Effector memory CD8-positive, alpha-beta T cell (primary cell): ENCODE data around the gene NUP210L.
A peak's percentile ranks its signal among the peaks of the same experiment; 100 is the strongest.
"Not testable (repeated sequence)": the region's sequence is repeated elsewhere in the genome, so short reads cannot be mapped to it uniquely, and the experiment has no call there.

Source experiments
- ATAC-seq: fragments of 150-1000 bp; cut with Tn5 transposase; replicated peaks from 2 replicates; pipeline ENCODE4 v1.10.0; 2021; ENCODE audit warnings: mild to moderate bottlenecking, moderate library complexity
- DNase-seq, 3 experiments: peaks; one replicate each; pipeline ENCODE4 v3.0.0; 2021
- H3K27ac Mint-ChIP-seq, 2 donors: one replicate each; pipeline ENCODE4 v1.8.0; 2022; ENCODE audit warnings: mild to moderate bottlenecking in 2 of 2, mixed read lengths in 2 of 2, moderate library complexity in 2 of 2
- H3K27me3 Mint-ChIP-seq, 2 donors: one replicate each; pipeline ENCODE4 v1.8.0; 2022; ENCODE audit warnings: mixed read lengths in 2 of 2
- H3K36me3 Mint-ChIP-seq: one replicate; pipeline ENCODE4 v1.8.0; 2022; ENCODE audit warnings: mild to moderate bottlenecking, moderate library complexity, mixed read lengths; ENCODE audit not compliant: insufficient read depth
- H3K4me1 Mint-ChIP-seq, 2 donors: one replicate each; pipeline ENCODE4 v1.8.0; 2022; ENCODE audit warnings: low read depth in 2 of 2, mixed read lengths in 2 of 2
- H3K4me3 Mint-ChIP-seq, 2 donors: one replicate each; pipeline ENCODE4 v1.8.0; 2022; ENCODE audit warnings: mild to moderate bottlenecking in 2 of 2, mixed read lengths in 2 of 2, moderate library complexity in 2 of 2
- H3K9me3 Mint-ChIP-seq, 2 donors: one replicate each; pipeline ENCODE4 v1.8.0; 2022; ENCODE audit warnings: mixed read lengths in 2 of 2

Gene NUP210L

DNA sequence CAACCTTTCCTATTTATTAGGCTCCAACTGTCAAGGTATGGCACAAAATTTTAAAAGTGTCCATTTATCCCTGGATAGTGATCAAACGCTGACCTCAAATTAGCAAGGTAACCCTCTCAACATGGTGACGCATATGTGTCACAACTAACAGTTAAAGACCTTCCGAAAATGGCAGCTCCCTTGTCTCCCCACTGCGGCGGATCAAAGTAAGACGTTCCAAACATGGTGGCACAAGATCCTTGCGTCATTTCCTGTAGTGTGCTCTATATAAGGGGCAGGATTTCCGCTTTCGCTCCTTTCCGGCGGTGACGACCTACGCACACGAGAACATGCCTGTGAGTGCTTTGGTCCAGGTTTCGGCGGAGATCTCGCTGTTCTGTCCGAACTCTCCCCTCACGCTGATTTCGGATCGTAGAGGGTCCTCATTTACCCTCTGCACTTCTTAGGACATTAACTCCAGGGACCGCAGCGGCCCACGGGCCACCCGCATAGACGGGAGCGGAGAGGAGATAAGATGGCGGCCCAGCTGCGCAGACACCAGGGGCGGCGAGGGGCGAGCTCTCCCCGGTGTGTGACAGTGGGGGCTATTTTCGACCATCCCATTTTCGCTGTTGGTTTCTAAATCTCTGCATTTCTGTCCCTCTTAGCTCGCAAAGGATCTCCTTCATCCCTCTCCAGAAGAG lies 164.3 kb downstream of the NUP210L start, which contains the start of gene RPS27:
TSS of gene RPS27 (plus strand) at position 295 of the 683 bp plus-strand sequence. CDS start at position 330, 35 bp downstream.
- DNase-seq (peak; percentile 86 to 89 (median 86)), ATAC-seq (peak; percentile 89)
- no peaks in the 10 kb centered on the region for H3K9me3 Mint-ChIP-seq
- peak within 1 kb of the TSS; percentile 88 to 97 for H3K4me3 Mint-ChIP-seq
- peaks cover 0 to 5% of the 10 kb centered on the region in 2 donors for H3K27me3 Mint-ChIP-seq
- peak within 1 kb of the TSS; percentile 96 to 100 for H3K27ac Mint-ChIP-seq
- peaks cover 34 to 36% of the 10 kb centered on the region in 2 donors for H3K4me1 Mint-ChIP-seq
- H3K36me3 Mint-ChIP-seq = peaks cover 54% of the 10 kb centered on the region

DNA sequence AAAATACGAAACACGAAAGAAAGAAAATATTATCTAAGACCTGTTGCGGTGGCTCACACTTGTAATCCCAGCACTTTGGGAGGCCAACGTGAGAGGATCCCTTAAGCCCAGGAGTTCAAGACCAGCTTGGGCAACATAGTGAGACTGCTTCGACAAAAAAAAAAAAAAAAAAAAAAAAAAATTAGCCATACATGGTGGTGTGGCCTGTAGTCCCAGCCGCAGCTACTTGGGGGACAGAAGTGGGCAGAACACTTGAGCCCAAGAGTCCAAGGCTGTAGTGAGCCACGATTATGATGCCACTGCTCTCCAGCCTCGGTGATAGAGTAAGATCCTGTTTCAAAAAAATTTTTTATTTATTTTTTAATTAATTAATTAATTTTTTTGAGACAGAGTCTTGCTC lies 167.3 kb downstream of the NUP210L start:
- peaks cover 24% of the 10 kb centered on the region for H3K36me3 Mint-ChIP-seq
- H3K9me3 Mint-ChIP-seq = no peaks in the 10 kb centered on the region
- H3K4me1 Mint-ChIP-seq = peaks cover 28 to 32% of the 10 kb centered on the region in 2 donors
- H3K27me3 Mint-ChIP-seq = peaks cover 9 to 14% of the 10 kb centered on the region in 2 donors
- no peak overlapping the region for H3K27ac Mint-ChIP-seq
- H3K4me3 Mint-ChIP-seq = no peak overlapping the region
- ATAC-seq = no peak
- DNase-seq = no peak

DNA sequence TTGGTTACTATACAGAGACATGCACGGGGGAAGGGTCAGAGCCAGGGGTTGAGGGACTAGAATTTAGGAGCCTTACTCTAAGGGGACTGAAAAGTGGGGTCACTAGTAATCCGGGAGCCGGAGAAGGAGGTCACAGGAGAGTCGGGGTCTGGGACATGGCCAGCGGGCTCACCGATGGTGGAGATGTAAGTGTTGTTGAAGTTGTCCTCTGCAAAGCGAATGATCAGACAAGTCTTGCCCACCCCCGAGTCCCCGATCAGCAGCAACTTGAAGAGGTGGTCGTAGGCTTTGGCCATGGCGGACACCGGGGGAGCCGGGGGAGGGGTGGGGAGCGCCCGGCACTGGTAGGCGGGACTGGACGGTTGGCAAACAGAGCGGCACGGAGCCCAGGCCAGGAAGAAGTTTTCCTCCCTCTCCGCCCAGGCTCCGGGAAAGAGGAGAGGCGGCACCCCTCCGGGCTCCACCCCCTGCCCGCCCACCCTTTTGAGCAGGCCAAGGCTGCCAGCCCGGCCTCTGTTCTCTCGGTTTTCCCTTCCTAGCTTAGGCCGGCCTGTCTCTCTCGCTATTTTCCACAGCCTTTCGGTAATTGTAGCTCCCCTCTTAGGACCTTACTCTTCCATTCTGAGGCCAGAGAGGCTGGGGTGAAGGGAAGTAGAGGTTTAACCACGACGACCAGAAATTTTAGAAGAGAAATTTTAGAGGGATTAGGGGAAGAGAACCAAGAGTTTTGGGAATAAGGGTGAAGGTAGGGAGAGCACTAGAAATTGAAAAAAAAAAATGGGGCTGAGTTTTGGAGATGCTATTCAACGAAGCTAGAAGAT lies 168.7 kb downstream of the NUP210L start, which contains the start of gene RAB13:
TSS of gene RAB13 (minus strand) at position 399 of the 821 bp plus-strand sequence. CDS start at position 296, 103 bp downstream.
- no peaks in the 10 kb centered on the region for H3K9me3 Mint-ChIP-seq
- H3K36me3 Mint-ChIP-seq = peaks cover 9% of the 10 kb centered on the region
- peaks cover 9 to 14% of the 10 kb centered on the region in 2 donors for H3K27me3 Mint-ChIP-seq
- H3K4me3 Mint-ChIP-seq = peak within 1 kb of the TSS; percentile 23 to 44
- H3K4me1 Mint-ChIP-seq = peaks cover 16 to 19% of the 10 kb centered on the region in 2 donors
- H3K27ac Mint-ChIP-seq = peak within 1 kb of the TSS; percentile 52 to 74
- DNase-seq (no peak), ATAC-seq (no peak)

DNA sequence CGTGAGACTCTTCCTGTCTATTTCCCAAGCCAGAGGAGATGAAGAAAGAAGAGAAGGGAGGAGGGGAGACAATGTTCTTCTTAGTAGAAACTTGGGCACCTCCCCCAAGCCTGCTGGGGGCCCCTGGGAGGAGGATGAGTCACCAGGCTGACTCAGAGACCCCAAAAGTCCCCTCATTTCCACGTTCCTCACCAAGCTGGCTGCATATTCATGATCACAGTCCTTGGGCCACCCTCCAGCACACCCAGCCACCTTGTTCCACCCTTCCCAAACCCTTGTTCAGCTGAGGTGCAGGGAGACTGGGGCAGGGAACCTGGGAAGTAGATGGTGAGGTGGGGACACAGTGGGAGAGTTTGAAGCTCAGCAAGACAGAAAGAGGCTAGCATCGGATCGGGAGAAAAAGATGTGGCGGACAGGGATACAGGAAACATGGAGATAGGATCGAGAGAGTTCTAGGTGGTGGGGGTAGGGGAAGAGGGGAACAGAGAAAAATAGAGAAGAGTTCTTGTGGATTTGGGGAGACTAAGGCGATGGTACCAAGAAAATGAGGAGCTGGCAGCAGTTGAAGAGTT lies 169.4 kb downstream of the NUP210L start:
- no peaks in the 10 kb centered on the region for H3K9me3 Mint-ChIP-seq
- peaks cover 9 to 14% of the 10 kb centered on the region in 2 donors for H3K27me3 Mint-ChIP-seq
- peaks cover 12 to 16% of the 10 kb centered on the region in 2 donors for H3K4me1 Mint-ChIP-seq
- peaks cover 2% of the 10 kb centered on the region for H3K36me3 Mint-ChIP-seq
- no peak overlapping the region for H3K27ac Mint-ChIP-seq
- no peak for ATAC-seq
- H3K4me3 Mint-ChIP-seq = no peak overlapping the region
- DNase-seq = no peak

DNA sequence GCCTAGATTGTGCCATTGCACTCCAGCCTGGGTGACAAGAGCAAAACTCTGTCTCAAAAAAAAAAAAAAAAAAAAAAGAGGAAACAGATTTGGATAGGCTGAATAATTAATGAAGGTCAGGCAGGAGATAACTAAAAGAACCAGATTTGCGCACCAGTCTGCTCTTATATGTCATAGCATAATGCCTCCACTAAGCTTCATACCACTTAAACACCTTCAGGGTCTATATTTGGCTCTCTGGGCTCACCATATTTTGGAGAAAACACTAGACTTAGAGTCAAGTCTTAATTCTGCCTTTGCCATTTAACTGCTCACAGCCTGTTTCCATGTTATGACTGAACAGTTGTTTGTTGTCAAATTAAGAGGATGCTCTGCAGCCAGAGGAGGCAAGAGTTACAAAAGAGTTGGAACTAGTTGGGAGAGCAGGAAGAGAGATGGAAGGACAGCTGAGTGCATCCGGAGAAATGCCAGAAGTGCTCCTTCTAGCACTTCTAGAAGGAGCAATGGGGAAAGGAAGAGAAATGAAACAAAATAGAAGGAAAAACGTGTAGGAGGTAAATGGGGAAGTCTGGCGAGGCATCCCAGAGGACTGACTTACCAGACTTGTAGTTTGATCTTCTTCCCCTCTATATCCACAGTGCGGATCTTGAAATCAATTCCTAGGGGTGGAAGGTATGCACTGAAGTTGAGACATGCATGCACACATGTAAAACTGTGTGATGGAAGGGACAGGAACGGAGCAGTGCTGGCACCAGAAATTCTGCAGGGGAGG lies 170.6 kb downstream of the NUP210L start:
- H3K4me3 Mint-ChIP-seq = no peak overlapping the region
- H3K36me3 Mint-ChIP-seq = no peaks in the 10 kb centered on the region
- peaks cover 6 to 8% of the 10 kb centered on the region in 2 donors for H3K4me1 Mint-ChIP-seq
- no peak for ATAC-seq
- H3K27me3 Mint-ChIP-seq = peaks cover 9 to 14% of the 10 kb centered on the region in 2 donors
- no peak for DNase-seq
- H3K27ac Mint-ChIP-seq = no peak overlapping the region
- no peaks in the 10 kb centered on the region for H3K9me3 Mint-ChIP-seq

DNA sequence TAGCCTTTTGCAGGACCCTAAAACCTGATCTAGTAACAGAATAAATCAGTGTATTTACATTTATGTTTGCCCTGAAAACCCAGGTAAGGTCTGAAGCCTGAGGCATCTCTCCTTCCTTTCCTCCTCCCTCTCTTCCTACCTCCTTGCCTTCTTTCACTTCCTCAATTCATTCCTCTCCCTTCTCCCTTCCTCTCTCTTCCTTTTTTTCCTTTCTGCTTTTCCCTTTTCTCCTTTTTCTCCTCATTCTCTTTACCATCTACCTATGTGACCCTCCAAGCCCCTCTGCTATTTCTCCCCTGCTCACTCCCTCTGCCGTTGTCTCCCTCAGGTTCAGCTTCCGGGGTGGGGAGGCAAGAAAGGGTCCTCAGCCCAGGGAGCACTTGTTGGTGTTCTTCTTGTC lies 173.1 kb downstream of the NUP210L start:
- not testable (repeated sequence) for H3K4me3 Mint-ChIP-seq, ATAC-seq, H3K36me3 Mint-ChIP-seq, H3K27ac Mint-ChIP-seq, H3K9me3 Mint-ChIP-seq, DNase-seq
- Mint-ChIP-seq H3K4me1 (peaks cover 8 to 19% of the 10 kb centered on the region in 2 donors), H3K27me3 (peaks cover 9 to 14% of the 10 kb centered on the region in 2 donors)

DNA sequence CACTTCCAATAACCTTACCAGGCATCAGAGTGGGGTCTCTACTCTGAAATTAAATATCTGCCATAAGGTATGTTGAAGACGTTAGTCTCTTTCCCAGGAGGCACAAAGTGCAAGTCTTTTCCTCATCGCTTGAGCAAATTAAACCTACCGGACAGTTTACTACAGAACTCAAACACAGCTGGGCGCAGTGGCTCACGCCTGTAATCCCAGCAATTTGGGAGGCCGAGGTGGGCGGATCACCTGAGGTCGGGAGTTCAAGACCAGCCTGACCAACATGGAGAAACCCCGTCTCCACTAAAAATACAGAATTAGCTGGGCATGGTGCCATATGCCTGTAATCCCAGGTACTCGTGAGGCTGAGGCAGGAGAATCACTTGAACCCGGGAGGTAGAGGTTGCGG lies 175.8 kb downstream of the NUP210L start:
- peak overlapping the region; percentile 93 to 95 for H3K4me3 Mint-ChIP-seq

DNA sequence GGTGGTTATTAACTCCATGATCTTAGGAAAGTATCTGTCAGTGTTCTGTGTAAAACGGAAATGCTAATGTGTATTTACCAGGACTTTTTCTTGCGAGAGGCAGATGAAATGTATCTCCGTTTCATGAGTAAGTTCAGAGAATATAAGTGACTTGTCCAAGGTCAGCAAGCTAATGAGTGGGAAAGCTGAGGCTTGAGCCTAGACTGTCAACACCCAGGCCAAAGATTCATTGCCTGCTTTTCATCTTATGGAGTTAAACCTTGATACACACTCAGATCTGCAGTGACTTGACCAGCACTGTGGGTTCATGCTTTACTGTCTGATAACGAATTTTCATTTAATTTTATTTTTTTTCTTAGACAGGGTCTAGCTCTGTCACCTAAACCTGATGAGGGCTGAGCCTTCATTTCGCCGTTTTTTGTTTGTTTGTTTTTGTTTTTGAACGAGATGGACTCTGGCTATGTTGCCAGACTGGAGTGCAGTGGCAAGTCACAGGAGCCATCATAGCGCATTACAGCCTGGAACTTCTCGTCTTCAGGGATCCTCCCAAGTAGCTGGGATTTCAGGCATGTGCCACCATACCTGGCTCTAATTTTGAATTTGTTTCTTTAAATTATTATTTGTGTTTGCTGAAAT lies 176.5 kb downstream of the NUP210L start:
- Mint-ChIP-seq H3K4me3 (peak overlapping the region; percentile 93 to 95), H3K36me3 (peaks cover 35% of the 10 kb centered on the region), H3K9me3 (no peaks in the 10 kb centered on the region), H3K27me3 (no peaks in the 10 kb centered on the region), H3K27ac (peak overlapping the region; percentile 89 to 94), H3K4me1 (peaks cover 23 to 30% of the 10 kb centered on the region in 2 donors)
- no peak for DNase-seq
- no peak for ATAC-seq

More for the DNA sequence above, 175.8 kb downstream of the NUP210L start:
- H3K27ac Mint-ChIP-seq = peak overlapping the region; percentile 17 to 89
- not testable (repeated sequence) for ATAC-seq, H3K27me3 Mint-ChIP-seq, DNase-seq, H3K9me3 Mint-ChIP-seq
- peaks cover 23 to 30% of the 10 kb centered on the region in 2 donors for H3K4me1 Mint-ChIP-seq
- peaks cover 30% of the 10 kb centered on the region for H3K36me3 Mint-ChIP-seq

DNA sequence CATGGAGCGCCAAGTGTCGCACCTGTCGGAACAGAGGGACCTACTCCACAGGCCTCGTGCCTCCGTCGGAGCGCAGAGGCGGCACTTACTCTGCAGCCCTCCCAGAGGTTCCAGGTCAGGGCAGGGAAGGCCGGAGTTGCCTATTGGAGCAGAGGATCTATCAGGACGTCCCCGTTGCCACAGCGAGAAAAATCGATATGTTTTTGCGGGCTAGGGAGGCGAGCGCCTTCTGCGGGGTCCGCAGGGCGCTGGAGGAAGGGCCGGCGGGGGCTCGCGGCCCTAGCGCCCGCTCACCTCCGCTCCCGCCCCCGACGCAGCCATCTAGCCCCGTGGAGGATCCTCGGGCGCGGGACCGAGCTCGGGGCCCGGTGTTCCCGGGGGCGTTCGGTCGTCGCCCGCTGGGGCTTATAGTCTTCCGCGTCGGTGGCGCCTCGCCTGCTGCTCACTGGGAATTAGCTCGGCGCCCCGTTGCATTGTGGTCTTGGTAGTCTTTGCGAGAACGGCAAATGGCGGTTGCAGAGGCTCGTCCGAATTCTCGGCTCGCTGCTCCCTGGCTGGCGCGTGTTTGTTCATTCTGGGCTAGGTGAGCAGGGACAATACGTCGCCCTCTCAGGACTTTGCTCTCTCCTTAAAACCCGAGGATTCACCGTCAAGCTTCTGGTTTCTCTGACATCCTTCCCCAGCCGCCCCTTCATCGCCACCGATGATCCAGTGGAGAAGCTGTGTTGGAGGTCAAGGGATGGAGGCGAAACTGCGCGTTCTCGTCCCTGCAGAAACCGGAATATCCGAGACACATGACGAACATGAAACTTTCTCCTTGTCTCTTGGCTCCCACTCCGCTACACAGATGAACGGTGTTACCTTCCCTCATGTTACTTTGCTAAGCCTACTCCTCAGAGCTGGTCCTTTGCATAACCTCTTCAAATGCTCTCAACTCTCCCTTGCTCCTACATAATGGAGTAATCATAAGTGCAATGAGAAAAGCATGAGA lies 177.3 kb downstream of the NUP210L start, which contains the start of gene JTB:
TSS of gene JTB (minus strand) at position 425 of the 991 bp plus-strand sequence. CDS start at position 3, 422 bp downstream.
- peaks cover 23 to 30% of the 10 kb centered on the region in 2 donors for H3K4me1 Mint-ChIP-seq
- peak; percentile 71 to 74 (median 72) for DNase-seq
- peak; percentile 97 for ATAC-seq
- H3K36me3 Mint-ChIP-seq = peaks cover 35% of the 10 kb centered on the region
- H3K27ac Mint-ChIP-seq = peak within 1 kb of the TSS; percentile 89 to 94
- no peaks in the 10 kb centered on the region for H3K27me3 Mint-ChIP-seq
- H3K9me3 Mint-ChIP-seq = no peaks in the 10 kb centered on the region
- peak within 1 kb of the TSS; percentile 93 to 95 for H3K4me3 Mint-ChIP-seq

DNA sequence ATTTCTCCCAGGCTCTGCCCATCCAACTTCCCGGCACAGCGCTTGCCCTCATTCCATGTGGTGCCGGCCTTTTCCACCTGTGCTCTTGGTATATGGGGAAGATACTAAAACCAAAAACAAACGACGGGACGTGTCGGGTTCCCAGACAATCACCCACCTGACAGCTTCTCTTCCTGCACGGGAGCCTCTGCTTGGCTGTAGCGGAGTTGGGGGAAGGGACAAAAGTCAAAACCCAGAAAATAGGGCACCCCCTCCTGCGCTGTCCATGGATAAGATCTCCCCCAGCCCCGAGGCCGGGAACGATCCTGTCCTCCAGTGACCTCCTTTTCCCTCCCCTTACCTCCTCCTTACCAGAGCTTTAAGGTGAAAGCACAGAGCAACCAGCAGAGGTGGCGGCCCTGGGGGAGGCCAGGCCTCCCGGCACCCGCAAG lies 178.0 kb downstream of the NUP210L start:
- Mint-ChIP-seq H3K4me1 (peaks cover 23 to 34% of the 10 kb centered on the region in 2 donors), H3K27me3 (no peaks in the 10 kb centered on the region)
- no peak for ATAC-seq

DNA sequence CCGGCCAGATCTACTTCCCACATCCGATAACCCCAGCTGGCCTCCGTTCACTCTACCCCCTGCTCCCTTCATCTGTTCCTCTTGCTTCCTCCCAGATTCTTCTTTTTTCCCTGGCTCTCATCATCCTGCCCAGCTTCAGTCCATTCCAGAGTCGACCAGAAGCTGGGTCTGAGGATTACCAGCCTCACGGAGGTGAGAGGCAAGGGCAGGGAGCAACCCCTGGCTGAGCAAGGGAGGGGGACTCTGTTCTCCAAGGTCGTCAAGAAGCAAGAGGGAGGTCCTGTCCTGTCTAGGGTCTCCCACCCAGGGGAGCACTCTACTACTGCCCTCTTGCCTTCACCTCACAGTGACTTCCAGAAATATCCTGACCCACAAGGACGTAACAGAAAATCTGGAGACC lies 181.3 kb downstream of the NUP210L start:
- DNase-seq (no peak), ATAC-seq (no peak)
- H3K36me3 Mint-ChIP-seq = peaks cover 35% of the 10 kb centered on the region
- H3K27ac Mint-ChIP-seq = no peak overlapping the region
- H3K27me3 Mint-ChIP-seq = no peaks in the 10 kb centered on the region
- no peak overlapping the region for H3K4me3 Mint-ChIP-seq
- no peaks in the 10 kb centered on the region for H3K9me3 Mint-ChIP-seq
- H3K4me1 Mint-ChIP-seq = peaks cover 25 to 28% of the 10 kb centered on the region in 2 donors

More for the DNA sequence above, 178.0 kb downstream of the NUP210L start:
- peak overlapping the region; percentile 93 to 95 for H3K4me3 Mint-ChIP-seq
- H3K27ac Mint-ChIP-seq = peak overlapping the region; percentile 89 to 94
- H3K36me3 Mint-ChIP-seq = peaks cover 35% of the 10 kb centered on the region
- DNase-seq = no peak
- no peaks in the 10 kb centered on the region for H3K9me3 Mint-ChIP-seq
